Measurements from ENCODE around the gene SYN1. TPM values are rescaled to one million over a fixed set of nuclear protein-coding genes. Genes with fewer than 3 reads are reported as not detected.

SYN1 gene
- total and polyA plus RNA-seq, 7 donors = 0.16 to 1.6 (median 1.0) TPM; not detected in 1

DNA sequence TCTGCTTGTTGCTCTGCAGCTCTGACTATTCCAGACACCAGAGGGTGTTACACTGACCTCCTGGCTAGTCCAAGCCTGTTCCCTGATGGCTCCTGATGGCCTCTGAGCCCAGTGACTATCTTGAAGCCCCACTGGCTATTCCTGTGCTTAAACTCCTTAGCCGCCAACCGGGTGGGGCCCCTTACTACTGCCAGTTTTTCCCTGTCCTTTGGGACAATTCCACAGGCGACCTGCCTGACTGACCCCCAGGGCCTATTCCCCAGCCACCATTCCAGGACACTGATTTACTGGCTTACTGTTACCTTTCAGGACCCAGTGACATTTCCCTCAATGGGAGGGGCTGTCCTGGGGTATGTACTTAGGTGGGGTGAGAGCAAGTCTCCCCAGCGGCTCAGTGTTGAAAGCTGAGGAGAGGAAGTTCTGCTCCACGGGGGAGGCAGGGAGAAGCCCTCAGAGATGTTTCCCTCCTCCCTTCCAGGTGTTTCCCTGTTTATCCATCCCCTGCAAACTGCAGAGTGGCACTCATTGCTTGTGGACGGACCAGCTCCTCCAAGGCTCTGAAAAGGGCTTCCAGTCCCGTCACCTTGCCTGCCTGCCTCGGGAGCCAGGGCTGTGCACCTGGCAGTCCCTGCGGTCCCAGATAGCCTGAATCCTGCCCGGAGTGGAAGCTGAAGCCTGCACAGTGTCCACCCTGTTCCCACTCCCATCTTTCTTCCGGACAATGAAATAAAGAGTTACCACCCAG lies 33.4 kb downstream of the SYN1 start:
- Histone ChIP-seq H3K27ac (no peak overlapping the region), H3K27me3 (no peaks in the 10 kb centered on the region), H3K4me3 (no peak overlapping the region), H3K4me1 (peaks cover 0 to 11% (median 4%) of the 10 kb centered on the region in 4 donors), H3K9me3 (no peaks in the 10 kb centered on the region), H3K36me3 (no peaks in the 10 kb centered on the region)
- WGBS, 2 donors = 82 to 85% methylated on average over 11 of the region's 11 CpGs
- intact Hi-C loops (cut with DNase I) = no loop called here
- no peak for DNase-seq
- no peak for TF ChIP-seq EP300 (IDR thresholded peaks at IDR 0.05)
- TF ChIP-seq, protein P1, sequence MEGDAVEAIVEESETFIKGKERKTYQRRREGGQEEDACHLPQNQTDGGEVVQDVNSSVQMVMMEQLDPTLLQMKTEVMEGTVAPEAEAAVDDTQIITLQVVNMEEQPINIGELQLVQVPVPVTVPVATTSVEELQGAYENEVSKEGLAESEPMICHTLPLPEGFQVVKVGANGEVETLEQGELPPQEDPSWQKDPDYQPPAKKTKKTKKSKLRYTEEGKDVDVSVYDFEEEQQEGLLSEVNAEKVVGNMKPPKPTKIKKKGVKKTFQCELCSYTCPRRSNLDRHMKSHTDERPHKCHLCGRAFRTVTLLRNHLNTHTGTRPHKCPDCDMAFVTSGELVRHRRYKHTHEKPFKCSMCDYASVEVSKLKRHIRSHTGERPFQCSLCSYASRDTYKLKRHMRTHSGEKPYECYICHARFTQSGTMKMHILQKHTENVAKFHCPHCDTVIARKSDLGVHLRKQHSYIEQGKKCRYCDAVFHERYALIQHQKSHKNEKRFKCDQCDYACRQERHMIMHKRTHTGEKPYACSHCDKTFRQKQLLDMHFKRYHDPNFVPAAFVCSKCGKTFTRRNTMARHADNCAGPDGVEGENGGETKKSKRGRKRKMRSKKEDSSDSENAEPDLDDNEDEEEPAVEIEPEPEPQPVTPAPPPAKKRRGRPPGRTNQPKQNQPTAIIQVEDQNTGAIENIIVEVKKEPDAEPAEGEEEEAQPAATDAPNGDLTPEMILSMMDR (IDR thresholded peaks at IDR 0.05) = no peak
- no peak for TF ChIP-seq POLR2AphosphoS5 (IDR thresholded peaks at IDR 0.05)
- no peak for TF ChIP-seq POLR2A (IDR thresholded peaks at IDR 0.05)

DNA sequence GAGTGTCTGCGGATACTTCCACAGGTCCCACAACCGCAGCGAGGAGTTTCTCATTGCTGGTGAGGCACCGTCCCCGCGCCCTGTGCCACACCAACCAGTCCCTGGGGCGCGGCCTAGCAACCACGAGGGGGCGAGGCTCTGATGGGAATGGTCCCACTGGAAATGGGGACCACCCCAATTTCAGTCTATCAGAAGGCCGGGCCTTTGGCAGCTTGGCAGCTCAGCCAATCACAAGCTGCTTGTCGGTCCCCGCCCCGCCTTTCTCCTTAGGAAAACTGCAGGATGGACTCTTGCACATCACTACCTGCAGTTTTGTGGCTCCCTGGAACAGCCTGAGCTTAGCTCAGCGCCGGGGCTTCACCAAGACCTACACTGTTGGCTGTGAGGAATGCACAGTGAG lies 34.4 kb downstream of the SYN1 start:
- Histone ChIP-seq H3K27me3 (no peaks in the 10 kb centered on the region), H3K9me3 (no peaks in the 10 kb centered on the region), H3K27ac (no peak overlapping the region), H3K36me3 (no peaks in the 10 kb centered on the region), H3K4me1 (peaks cover 0 to 11% (median 4%) of the 10 kb centered on the region in 4 donors), H3K4me3 (no peak overlapping the region)
- 82 to 88% methylated on average over 16 of the region's 16 CpGs for WGBS, 2 donors
- no peak for DNase-seq
- intact Hi-C loops (cut with DNase I) = no loop called here
- TF ChIP-seq, protein P1 (IDR thresholded peaks at IDR 0.05) = no peak
- no peak for TF ChIP-seq EP300 (IDR thresholded peaks at IDR 0.05)
- no peak for TF ChIP-seq POLR2AphosphoS5 (IDR thresholded peaks at IDR 0.05)
- TF ChIP-seq POLR2A (IDR thresholded peaks at IDR 0.05) = no peak

DNA sequence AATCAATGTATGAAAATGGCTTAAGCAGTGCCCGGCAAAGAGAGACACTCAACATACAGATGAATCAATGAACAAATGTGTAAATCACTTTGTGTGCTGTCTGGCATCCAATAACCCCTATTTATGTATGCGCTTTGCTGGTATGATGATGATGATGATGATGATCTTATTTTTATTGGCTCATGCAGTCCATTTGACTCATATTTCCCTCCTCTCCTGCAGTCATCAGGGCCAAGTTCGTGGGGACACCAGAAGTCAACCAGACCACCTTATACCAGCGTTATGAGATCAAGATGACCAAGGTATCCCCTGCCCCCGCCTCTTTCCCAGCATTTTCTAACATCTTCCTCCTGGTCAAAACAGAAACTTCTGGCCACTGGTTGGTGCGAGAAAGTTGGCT lies 34.9 kb downstream of the SYN1 start:
- DNase-seq = no peak
- Histone ChIP-seq H3K4me1 (peaks cover 0 to 11% (median 4%) of the 10 kb centered on the region in 4 donors), H3K36me3 (no peaks in the 10 kb centered on the region), H3K9me3 (no peaks in the 10 kb centered on the region), H3K27ac (no peak overlapping the region), H3K27me3 (no peaks in the 10 kb centered on the region), H3K4me3 (no peak overlapping the region)
- intact Hi-C loops (cut with DNase I) = loop anchor here (5.0 kb wide), 1 partner anchor 68 kb away; the partner anchor contains the start of gene ELK1
- 87 to 94% methylated on average over 6 of the region's 6 CpGs for WGBS, 2 donors
- TF ChIP-seq EP300 (IDR thresholded peaks at IDR 0.05) (no peak), POLR2AphosphoS5 (IDR thresholded peaks at IDR 0.05) (no peak), POLR2A (IDR thresholded peaks at IDR 0.05) (no peak)
- TF ChIP-seq, protein P1 (IDR thresholded peaks at IDR 0.05) = no peak

DNA sequence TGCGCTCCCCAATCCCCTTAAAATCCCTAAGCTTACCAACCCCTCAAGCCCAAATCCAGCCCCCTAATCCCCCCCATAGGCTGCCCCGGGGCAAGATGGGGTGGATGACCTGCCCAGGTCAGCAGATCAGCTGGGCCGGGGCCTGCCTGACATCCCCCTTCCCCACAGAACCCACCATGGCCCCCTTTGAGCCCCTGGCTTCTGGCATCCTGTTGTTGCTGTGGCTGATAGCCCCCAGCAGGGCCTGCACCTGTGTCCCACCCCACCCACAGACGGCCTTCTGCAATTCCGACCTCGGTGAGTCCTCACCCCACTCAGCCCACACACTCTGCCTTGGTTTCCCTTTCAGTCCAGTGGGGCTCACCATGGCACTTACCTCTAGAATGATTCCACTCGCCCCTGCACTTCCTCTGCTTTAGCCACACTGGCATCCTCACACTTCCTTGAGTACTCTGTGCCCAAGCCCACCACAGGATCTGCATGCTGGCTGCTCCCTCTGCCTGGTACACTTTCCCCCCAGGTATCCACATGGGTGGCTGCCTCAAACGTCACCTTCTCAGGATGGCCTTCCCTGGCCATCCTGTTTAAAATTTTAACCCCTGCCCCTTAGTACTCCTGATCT lies 36.3 kb downstream of the SYN1 start:
- TF ChIP-seq POLR2A (IDR thresholded peaks at IDR 0.05) (no peak), EP300 (IDR thresholded peaks at IDR 0.05) (no peak), POLR2AphosphoS5 (IDR thresholded peaks at IDR 0.05) (no peak)
- TF ChIP-seq, protein P1 (IDR thresholded peaks at IDR 0.05) = no peak
- no peak for DNase-seq
- Histone ChIP-seq H3K4me3 (peak overlapping the region in 3 of 4 donors; percentile 50 to 54 (median 54)), H3K36me3 (no peaks in the 10 kb centered on the region), H3K27me3 (no peaks in the 10 kb centered on the region), H3K27ac (peak overlapping the region; percentile 82 to 86 (median 84)), H3K9me3 (no peaks in the 10 kb centered on the region), H3K4me1 (peaks cover 0 to 11% (median 4%) of the 10 kb centered on the region in 4 donors)
- intact Hi-C loops (cut with DNase I) = loop anchor here (5.0 kb wide), 1 partner anchor 69 kb away; the partner anchor contains the start of gene ELK1
- WGBS, 2 donors = 51 to 80% methylated on average over 8 of the region's 8 CpGs

Measured in sigmoid colon (tissue), 7 donors.